CD4-positive, alpha-beta T cell (primary cell): ENCODE measurements around the gene SLC2A8. TPM values are rescaled to one million over a fixed set of nuclear protein-coding genes. Genes with fewer than 3 reads are reported as not detected.

Experiments used
- ATAC-seq: fragments of 200-7000 bp; cut with Tn5 transposase; one replicate; pipeline ENCODE4 v1.10.0; 2022; ENCODE audit warnings: mild to moderate bottlenecking; ENCODE audit not compliant: poor library complexity
- CTCF ChIA-PET: fragments of 350-600 bp; sonication (Branson Sonifier 250); formaldehyde crosslinking; loops from one replicate; lab custom pipeline; 2021; ENCODE audit warnings: antibody characterized with exemption, inconsistent platforms; lab: Charles Lee
- POLR2A ChIA-PET: fragments of 350-600 bp; sonication (Branson Sonifier 250); formaldehyde crosslinking; loops from one replicate; lab custom pipeline; 2021; ENCODE audit warnings: antibody characterized with exemption, inconsistent platforms; lab: Charles Lee
- DNase-seq, 14 experiments: peaks; one replicate each; pipeline ENCODE4 v3.0.0-alpha.2; 2013 to 2020; ENCODE audit warnings: mixed read lengths in 2 of 14
- H3K27ac ChIP-seq, 2 donors: one replicate each; pipeline versions ENCODE4 v1.5.1 to v1.7.0; 2013; ENCODE audit warnings: low read length in 2 of 2, low read depth in 1 of 2, mild to moderate bottlenecking in 1 of 2
- H3K27me3 ChIP-seq, 2 experiments: 1 replicate in 1 of 2; 2 replicates in 1 of 2; pipeline versions ENCODE4 v1.6.1 to v1.7.0; 2013; ENCODE audit warnings: low read length in 2 of 2, control low read depth in 1 of 2, mild to moderate bottlenecking in 1 of 2, moderate library complexity in 1 of 2; ENCODE audit not compliant: insufficient read depth in 2 of 2, control insufficient read depth in 1 of 2
- H3K36me3 ChIP-seq: one replicate; pipeline ENCODE4 v1.6.1; 2013; ENCODE audit warnings: low read length, control low read depth; ENCODE audit not compliant: insufficient read depth
- H3K4me1 ChIP-seq: one replicate; pipeline ENCODE4 v1.6.1; 2013; ENCODE audit warnings: low read length, control low read depth; ENCODE audit not compliant: insufficient read depth
- H3K4me3 ChIP-seq: one replicate; pipeline ENCODE4 v1.5.1; 2013; ENCODE audit warnings: mild to moderate bottlenecking, low read length, moderate library complexity
- H3K9me3 ChIP-seq, 2 experiments: 1 replicate in 1 of 2; 2 replicates in 1 of 2; pipeline versions ENCODE4 v1.6.1 to v1.7.0; 2013; ENCODE audit warnings: low read length in 2 of 2, mild to moderate bottlenecking in 2 of 2, control low read depth in 1 of 2, moderate library complexity in 1 of 2; ENCODE audit not compliant: control insufficient read depth in 1 of 2, insufficient read depth in 1 of 2
- H3K27ac Mint-ChIP-seq: one replicate; pipeline ENCODE4 v1.8.0; 2020; ENCODE audit warnings: mixed read lengths
- H3K27me3 Mint-ChIP-seq: one replicate; pipeline ENCODE4 v1.8.0; 2021; ENCODE audit warnings: mixed read lengths
- H3K36me3 Mint-ChIP-seq: one replicate; pipeline ENCODE4 v1.8.0; 2021; ENCODE audit warnings: low read depth, mixed read lengths
- H3K4me1 Mint-ChIP-seq: one replicate; pipeline ENCODE4 v1.8.0; 2021; ENCODE audit warnings: low read depth, mixed read lengths
- H3K4me3 Mint-ChIP-seq: one replicate; pipeline ENCODE4 v1.8.0; 2020; ENCODE audit warnings: mild to moderate bottlenecking, mixed read lengths
- H3K9me3 Mint-ChIP-seq: one replicate; pipeline ENCODE4 v1.8.0; 2020; ENCODE audit warnings: mixed read lengths
- CTCF ChIP-seq: fragments of 200-600 bp; IDR thresholded peaks from one replicate; pipeline ENCODE4 v1.8.0; 2022; ENCODE audit warnings: antibody characterized with exemption, mild to moderate bottlenecking
- intact Hi-C, 2 experiments: fragments of 100-400 bp; cut with DNase I in 1 of 2; cut with micrococcal nuclease in 1 of 2; formaldehyde crosslinking; loops; one replicate each; pipeline versions ENCODE4 v1.15.1 to v1.9.0; 2023 to 2025; cut with DNase I, micrococcal nuclease
- total RNA-seq, 174 experiments: library from RNA in 2 of 174; stranded (reverse) in 2 of 174; gene quantifications; one replicate each; pipeline ENCODE4 v1.2.3 and lab custom pipeline; 2021 to 2026

The SLC2A8 gene
- total RNA-seq, 2 experiments from 2014 or later: 1.6 to 1.8 TPM

- H3K4me1 ChIP-seq: no peaks in the 10 kb centered on the region
- ATAC-seq (no peak), DNase-seq (no peak)
- H3K27me3 ChIP-seq: peaks cover 23 to 55% of the 10 kb centered on the region in 2 experiments
- POLR2A ChIA-PET: interaction anchor here (0.5 kb wide), 1 partner anchor 365 kb away, joined by 3 read pairs; no protein-coding TSS in a partner anchor
- Mint-ChIP-seq H3K4me3 (no peak overlapping the region), H3K9me3 (no peaks in the 10 kb centered on the region), H3K36me3 (no peaks in the 10 kb centered on the region), H3K27me3 (peaks cover 75% of the 10 kb centered on the region), H3K27ac (no peak overlapping the region), H3K4me1 (no peaks in the 10 kb centered on the region)
- no peak overlapping the region for H3K27ac ChIP-seq
- CTCF ChIA-PET: no interaction called here
- no peak overlapping the region for H3K4me3 ChIP-seq
- intact Hi-C loops: no loop called here
- H3K36me3 ChIP-seq: no peaks in the 10 kb centered on the region
- TF ChIP-seq CTCF: no peak
- no peaks in the 10 kb centered on the region for H3K9me3 ChIP-seq
Measured at GRCh38 chr9:127369428-127369827, 27.5 kb upstream of the SLC2A8 start.

- no peaks in the 10 kb centered on the region for H3K36me3 ChIP-seq
- Mint-ChIP-seq H3K27me3 (peaks cover 76% of the 10 kb centered on the region), H3K36me3 (no peaks in the 10 kb centered on the region), H3K9me3 (no peaks in the 10 kb centered on the region), H3K4me3 (no peak overlapping the region), H3K4me1 (no peaks in the 10 kb centered on the region), H3K27ac (no peak overlapping the region)
- CTCF ChIA-PET: no interaction called here
- H3K4me1 ChIP-seq: no peaks in the 10 kb centered on the region
- no peak for ATAC-seq
- H3K27me3 ChIP-seq: peaks cover 23 to 61% of the 10 kb centered on the region in 2 experiments
- no peak overlapping the region for H3K4me3 ChIP-seq
- DNase-seq: no peak
- intact Hi-C loops: no loop called here
- no peak for TF ChIP-seq CTCF
- POLR2A ChIA-PET: no interaction called here
- no peak overlapping the region for H3K27ac ChIP-seq
- H3K9me3 ChIP-seq: no peaks in the 10 kb centered on the region
Measured at GRCh38 chr9:127370147-127370579, 26.8 kb upstream of the SLC2A8 start.

- no peaks in the 10 kb centered on the region for H3K36me3 ChIP-seq
- Mint-ChIP-seq H3K36me3 (no peaks in the 10 kb centered on the region), H3K4me3 (no peak overlapping the region), H3K27me3 (peaks cover 84% of the 10 kb centered on the region), H3K27ac (no peak overlapping the region), H3K9me3 (no peaks in the 10 kb centered on the region), H3K4me1 (no peaks in the 10 kb centered on the region)
- DNase-seq (no peak), ATAC-seq (no peak)
- no peak for TF ChIP-seq CTCF
- no peaks in the 10 kb centered on the region for H3K9me3 ChIP-seq
- CTCF ChIA-PET: interaction anchor here (0.6 kb wide), 1 partner anchor 214 kb away, joined by 3 read pairs; no protein-coding TSS in a partner anchor
- H3K4me1 ChIP-seq: no peaks in the 10 kb centered on the region
- POLR2A ChIA-PET: no interaction called here
- H3K4me3 ChIP-seq: no peak overlapping the region
- no peak overlapping the region for H3K27ac ChIP-seq
- H3K27me3 ChIP-seq: peaks cover 23 to 67% of the 10 kb centered on the region in 2 experiments
- intact Hi-C loops: no loop called here
Measured at GRCh38 chr9:127370672-127371648, 26.0 kb upstream of the SLC2A8 start.
